Keratinocyte (primary cell): Measurements from ENCODE around the gene HNRNPK. TPM values are rescaled to one million over a fixed set of nuclear protein-coding genes. Genes with fewer than 3 reads are reported as not detected.

Source experiments
- DNase-seq: peaks from one replicate; pipeline ENCODE4 v3.0.0-alpha.2; 2011; ENCODE audit warnings: low read depth, missing footprints, low spot score
- FAIRE-seq: peaks from 2 replicates; lab custom pipeline; 2011; peaks lifted over from hg19 to GRCh38; lab: Jason Lieb, UNC
- H2AFZ ChIP-seq: 2 replicates; pipeline ENCODE4 v1.6.0; 2012; ENCODE audit warnings: low read length, control low read depth, inconsistent platforms; ENCODE audit not compliant: control insufficient read depth
- H3K27ac ChIP-seq: 2 replicates; pipeline ENCODE4 v1.5.1; 2011; ENCODE audit warnings: low read length; ENCODE audit not compliant: control insufficient read depth, insufficient read depth
- H3K27me3 ChIP-seq: 3 replicates; pipeline ENCODE4 v1.6.0; 2011; ENCODE audit warnings: low read length; ENCODE audit not compliant: control insufficient read depth, insufficient read depth; ENCODE audit errors: extremely low read depth
- H3K36me3 ChIP-seq, 2 experiments: 2 replicates in 1 of 2; 3 replicates in 1 of 2; pipeline ENCODE4 v1.5.1; 2011; ENCODE audit warnings: low read length in 2 of 2, mild to moderate bottlenecking in 1 of 2; ENCODE audit not compliant: control insufficient read depth in 2 of 2, insufficient read depth in 2 of 2; ENCODE audit errors: extremely low read depth in 1 of 2
- H3K4me1 ChIP-seq: 3 replicates; pipeline ENCODE4 v1.5.1; 2011; ENCODE audit warnings: low read length; ENCODE audit not compliant: control insufficient read depth, insufficient read depth; ENCODE audit errors: extremely low read depth
- H3K4me2 ChIP-seq: 3 replicates; pipeline ENCODE4 v1.6.0; 2011; ENCODE audit warnings: low read depth, low read length; ENCODE audit not compliant: control insufficient read depth, insufficient read depth; ENCODE audit errors: extremely low read depth
- H3K4me3 ChIP-seq, 3 experiments: fragments of 200-600 bp in 1 of 3; sonication (generic) in 1 of 3; 2 replicates in 2 of 3; 3 replicates in 1 of 3; pipeline ENCODE4 v1.5.1; 2011 to 2016; ENCODE audit warnings: low read length in 3 of 3, mild to moderate bottlenecking in 3 of 3, control low read depth in 2 of 3, inconsistent platforms in 1 of 3, low read depth in 1 of 3, mixed read lengths in 1 of 3, mixed run types in 1 of 3, moderate library complexity in 1 of 3; ENCODE audit not compliant: control insufficient read depth in 2 of 3, insufficient read depth in 2 of 3; ENCODE audit errors: extremely low read depth in 1 of 3
- H3K79me2 ChIP-seq: 2 replicates; pipeline ENCODE4 v1.6.0; 2012; ENCODE audit warnings: low read length; ENCODE audit not compliant: control insufficient read depth, insufficient read depth
- H3K9ac ChIP-seq: 3 replicates; pipeline ENCODE4 v1.6.0; 2011; ENCODE audit warnings: low read length; ENCODE audit not compliant: control insufficient read depth, insufficient read depth; ENCODE audit errors: extremely low read depth
- H3K9me1 ChIP-seq: 3 replicates; pipeline ENCODE4 v1.6.0; 2011; ENCODE audit warnings: low read length; ENCODE audit not compliant: control insufficient read depth, insufficient read depth; ENCODE audit errors: extremely low read depth
- H3K9me3 ChIP-seq: 2 replicates; pipeline ENCODE4 v1.5.1; 2012; ENCODE audit warnings: low read depth, low read length; ENCODE audit not compliant: control insufficient read depth
- H4K20me1 ChIP-seq: 3 replicates; pipeline ENCODE4 v1.6.0; 2011; ENCODE audit warnings: low read length; ENCODE audit not compliant: control insufficient read depth, insufficient read depth; ENCODE audit errors: extremely low read depth
- CTCF ChIP-seq, 3 experiments: IDR thresholded peaks in 1 of 3; conservative IDR thresholded peaks in 1 of 3; optimal IDR thresholded peaks in 1 of 3; 2 replicates in 2 of 3; 3 replicates in 1 of 3; pipeline versions ENCODE3 to v1.5.1; 2011; ENCODE audit warnings: low read length in 3 of 3, mild to moderate bottlenecking in 3 of 3, moderate library complexity in 2 of 3, control low read depth in 1 of 3, inconsistent platforms in 1 of 3; ENCODE audit not compliant: insufficient read depth in 2 of 3; ENCODE audit errors: extremely low read depth in 1 of 3
- EZH2 ChIP-seq: IDR thresholded peaks from one replicate; pipeline ENCODE4 v1.6.1; 2012; ENCODE audit warnings: inconsistent platforms, mild to moderate bottlenecking, low read length, moderate library complexity
- dilution Hi-C: fragments of 300-500 bp; cut with MboI; formaldehyde crosslinking; loops from one replicate; pipeline ENCODE4 v1.7.0; 2020; ENCODE audit warnings: low sequenced_read_pairs; ENCODE audit not compliant: extremely low pct_ligation_motif_present
- polyA plus RNA-seq, 5 experiments: library from polyadenylated mRNA; depleted of rRNA in 3 of 5; stranded (reverse) in 3 of 5; stranded (forward) in 1 of 5; unstranded in 1 of 5; fragments of >200 nt; gene quantifications; 1 replicate in 1 of 5; 2 replicates in 3 of 5; 3 replicates in 1 of 5; pipeline versions ENCODE4 v1.2.1 to v1.2.3, GENCODE V29; 2011 to 2012; ENCODE audit warnings: missing spikeins in 2 of 5, low read depth in 1 of 5, low replicate concordance in 1 of 5

Gene HNRNPK
- polyA plus RNA-seq, 1 donor (not counting 4 experiments of a cell fraction or from before 2014, with no cell fraction given), result 661 TPM

- H3K4me3 ChIP-seq, result no peak overlapping the region
- no peak for TF ChIP-seq CTCF (optimal IDR thresholded peaks at IDR 0.05 in 1 of 3, IDR thresholded peaks at IDR 0.05 in 1 of 3, conservative IDR thresholded peaks at IDR 0.05 in 1 of 3; ENCODE audit: extremely low read depth in 1 of 3, insufficient read depth in 2 of 3, low read length in 3 of 3)
- TF ChIP-seq EZH2, result no peak
- no peaks in the 10 kb centered on the region for H3K36me3 ChIP-seq
- no peaks in the 10 kb centered on the region for H3K9me1 ChIP-seq
- H3K9ac ChIP-seq, result no peak overlapping the region
- no peaks in the 10 kb centered on the region for H3K27me3 ChIP-seq
- no peak overlapping the region for H2AFZ ChIP-seq
- H4K20me1 ChIP-seq, result no peaks in the 10 kb centered on the region
- FAIRE-seq (no peak), DNase-seq (no peak)
- no peaks in the 10 kb centered on the region for H3K9me3 ChIP-seq
- peaks cover 11% of the 10 kb centered on the region for H3K79me2 ChIP-seq
- no peak overlapping the region for H3K4me2 ChIP-seq
- dilution Hi-C loops, result no loop called here
- H3K4me1 ChIP-seq, result peaks cover 7% of the 10 kb centered on the region
- no peak overlapping the region for H3K27ac ChIP-seq
These were observed 11.3 kb upstream of the HNRNPK start for GRCh38 chr9:83991355-83991754.

DNA sequence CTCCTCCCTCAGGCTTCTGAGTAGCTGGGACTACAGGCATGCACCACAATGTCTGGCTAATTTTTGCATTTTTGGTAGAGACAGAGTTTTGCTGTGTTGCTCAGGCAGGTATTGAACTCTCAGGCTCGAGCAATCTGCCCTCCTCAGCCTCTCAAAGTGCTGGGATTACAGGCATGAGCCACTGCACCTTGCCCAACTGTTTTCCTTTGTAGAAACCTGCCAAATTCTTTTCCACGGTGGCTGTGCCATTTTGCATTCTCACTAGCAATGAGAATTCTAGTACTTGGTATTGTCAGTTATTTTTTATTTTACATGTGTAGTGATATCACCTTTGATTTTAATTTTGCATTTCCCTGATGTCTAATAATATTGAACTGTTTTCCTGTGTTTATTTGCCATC lies 8.4 kb upstream of the HNRNPK start:
- H3K27me3 ChIP-seq, result no peaks in the 10 kb centered on the region
- TF ChIP-seq EZH2 (no peak), CTCF (optimal IDR thresholded peaks at IDR 0.05 in 1 of 3, IDR thresholded peaks at IDR 0.05 in 1 of 3, conservative IDR thresholded peaks at IDR 0.05 in 1 of 3; ENCODE audit: extremely low read depth in 1 of 3, insufficient read depth in 2 of 3, low read length in 3 of 3) (no peak)
- H3K36me3 ChIP-seq, result no peaks in the 10 kb centered on the region
- no peak overlapping the region for H3K4me2 ChIP-seq
- peaks cover 7% of the 10 kb centered on the region for H3K4me1 ChIP-seq
- no peak overlapping the region for H3K9ac ChIP-seq
- no peak for FAIRE-seq
- no peak overlapping the region for H2AFZ ChIP-seq
- no peak overlapping the region for H3K4me3 ChIP-seq
- dilution Hi-C loops, result no loop called here
- H3K9me1 ChIP-seq, result no peaks in the 10 kb centered on the region
- no peak overlapping the region for H3K27ac ChIP-seq
- no peaks in the 10 kb centered on the region for H4K20me1 ChIP-seq
- DNase-seq, result no peak
- no peaks in the 10 kb centered on the region for H3K9me3 ChIP-seq
- peaks cover 29% of the 10 kb centered on the region for H3K79me2 ChIP-seq
